GM18499 (cell line): ENCODE data around the gene DEXI.
"Not testable (repeated sequence)": the region's sequence is repeated elsewhere in the genome, so short reads cannot be mapped to it uniquely, and the experiment has no call there.

Source experiments
- ATAC-seq: cut with Tn5 transposase; IDR thresholded peaks from one replicate; pipeline ENCODE4 v1.9.1; 2021; ENCODE audit warnings: moderate number of reproducible peaks; ENCODE audit not compliant: insufficient read depth, unreplicated experiment

DEXI gene

GRCh38 chr16:10930755-10931093 is 11.5 kb downstream of the DEXI start:
- no peak for ATAC-seq

- ATAC-seq: no peak
These were observed 12.2 kb downstream of the DEXI start for GRCh38 chr16:10929853-10930754.

- not testable (repeated sequence) for ATAC-seq
These were observed 13.2 kb downstream of the DEXI start for GRCh38 chr16:10929097-10929496.

DNA sequence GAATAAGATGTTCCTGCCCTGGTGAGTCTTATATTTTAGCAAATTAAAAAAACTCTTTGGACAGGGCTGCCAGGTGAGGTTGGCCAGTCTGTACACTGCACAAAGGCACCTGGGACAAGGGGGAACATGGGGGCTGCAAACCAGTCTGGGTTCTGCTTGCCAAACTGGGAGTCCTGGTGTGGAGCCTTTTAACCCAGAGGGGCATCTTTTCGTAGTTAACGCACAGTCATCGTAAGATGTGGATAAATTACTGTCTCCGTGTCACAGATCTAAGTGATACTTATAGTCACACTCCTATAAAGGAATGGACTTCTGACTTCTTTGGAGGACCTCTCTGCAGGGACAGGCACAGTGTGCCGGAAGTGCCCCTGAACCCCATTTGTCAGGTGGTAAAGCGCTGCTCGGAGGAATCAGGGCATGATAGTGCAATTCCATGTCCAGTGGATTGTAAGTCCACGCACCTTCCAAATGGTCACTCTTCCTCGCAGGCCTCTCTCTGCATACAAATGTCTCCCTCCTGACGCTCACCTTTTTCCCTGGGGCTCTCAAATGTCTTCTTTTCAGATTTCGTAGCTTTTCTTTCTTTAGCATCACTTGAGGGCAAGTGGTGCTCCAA is 14.7 kb downstream of the DEXI start:
- no peak for ATAC-seq

DNA sequence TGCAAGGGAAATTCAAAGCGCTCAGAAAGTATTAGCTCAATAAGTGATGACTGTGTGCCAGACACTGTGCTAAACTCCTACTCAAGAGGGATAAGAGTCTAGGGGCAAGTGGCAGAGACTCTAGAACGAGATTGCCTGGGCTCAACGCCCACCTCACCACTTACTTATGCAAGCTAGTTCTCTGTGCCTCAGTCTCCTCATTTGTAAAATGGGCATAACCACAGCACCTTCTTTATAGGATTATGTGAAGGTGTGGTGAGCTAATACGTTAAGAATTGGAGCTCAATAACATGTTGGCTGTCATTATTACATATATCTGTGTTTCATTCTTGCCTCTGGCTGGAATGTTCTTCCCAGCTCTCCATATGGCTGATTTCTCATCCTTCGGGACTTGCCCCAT is 15.4 kb downstream of the DEXI start:
- no peak for ATAC-seq

GRCh38 chr16:10926094-10926493 is 16.2 kb downstream of the DEXI start:
- no peak for ATAC-seq

DNA sequence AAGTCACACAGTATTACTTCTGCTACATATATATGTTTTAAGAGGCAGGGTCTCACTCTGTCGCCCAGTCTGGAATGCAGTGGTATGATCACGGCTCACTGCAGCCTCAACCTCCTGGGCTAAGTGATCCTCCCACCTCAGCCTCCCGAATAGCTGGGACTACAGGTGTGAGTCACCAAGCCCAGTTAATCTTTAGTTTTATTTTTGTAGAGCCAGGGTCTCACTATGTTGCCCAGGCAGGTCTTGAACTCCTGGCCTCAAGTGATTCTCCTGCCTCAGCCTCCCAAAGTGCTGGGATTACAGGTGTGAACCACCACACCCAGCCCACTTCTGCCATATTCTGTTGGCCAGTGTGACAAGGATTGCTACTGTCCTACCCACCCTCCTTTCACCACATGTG is 17.0 kb downstream of the DEXI start:
- not testable (repeated sequence) for ATAC-seq

DNA sequence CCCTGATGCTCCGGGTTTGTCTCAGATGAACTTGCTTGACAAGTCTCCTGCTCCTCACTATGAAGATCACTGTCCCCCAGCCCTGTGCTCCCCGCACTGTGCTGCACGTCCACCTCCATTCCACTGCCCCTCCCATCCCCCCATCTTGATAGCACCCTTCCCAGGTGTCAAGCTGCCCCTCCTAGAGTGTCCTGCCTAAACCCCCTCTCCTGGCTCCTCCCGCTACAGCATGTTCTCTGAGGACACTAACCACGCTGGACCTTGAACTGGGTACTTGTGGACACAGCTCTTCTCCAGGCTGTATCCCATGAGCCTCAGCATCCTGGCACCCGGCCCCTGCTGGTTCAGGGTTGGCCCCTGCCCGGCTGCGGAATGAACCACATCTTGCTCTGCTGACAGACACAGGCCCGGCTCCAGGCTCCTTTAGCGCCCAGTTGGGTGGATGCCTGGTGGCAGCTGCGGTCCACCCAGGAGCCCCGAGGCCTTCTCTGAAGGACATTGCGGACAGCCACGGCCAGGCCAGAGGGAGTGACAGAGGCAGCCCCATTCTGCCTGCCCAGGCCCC is 18.5 kb downstream of the DEXI start:
- no peak for ATAC-seq

GRCh38 chr16:10923146-10923649 is 19.1 kb downstream of the DEXI start:
- no peak for ATAC-seq

DNA sequence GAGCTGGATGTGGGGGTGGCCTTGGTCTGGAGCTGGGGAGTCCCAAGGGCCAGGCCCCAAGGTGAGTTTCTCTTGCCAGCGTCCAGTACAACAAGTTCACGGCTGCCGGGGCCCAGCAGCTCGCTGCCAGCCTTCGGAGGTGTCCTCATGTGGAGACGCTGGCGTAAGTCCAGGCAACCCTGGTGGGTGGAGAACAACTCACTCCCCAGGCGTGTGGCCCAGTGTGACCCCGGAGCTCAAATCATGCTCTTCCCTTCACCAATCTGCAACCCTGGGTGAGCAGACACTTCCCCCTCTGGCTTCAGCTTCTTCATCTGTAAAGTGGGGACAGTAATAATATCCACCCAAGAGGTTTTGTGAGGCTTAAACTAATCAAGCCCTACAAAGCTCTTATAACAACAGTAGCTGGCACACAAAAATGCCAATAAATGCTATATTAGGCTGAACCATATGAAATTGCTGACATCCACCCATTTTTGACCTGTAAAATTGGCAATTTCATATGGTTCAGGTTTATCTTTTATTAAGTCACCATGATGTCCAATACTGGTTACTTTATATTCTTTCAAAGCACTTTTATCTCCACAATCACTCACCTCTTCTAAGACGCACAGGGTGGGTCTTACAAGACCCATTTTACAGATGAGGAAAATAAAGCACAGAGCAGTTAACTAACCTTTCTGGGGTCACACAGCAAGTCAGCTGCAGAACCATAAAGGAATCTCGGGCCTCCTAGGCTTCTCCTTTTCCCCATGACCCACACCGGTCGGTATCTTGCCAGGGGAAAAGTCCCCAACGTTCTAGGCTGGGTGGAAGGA is 19.7 kb downstream of the DEXI start:
- ATAC-seq: no peak

- no peak for ATAC-seq
These were observed 20.5 kb downstream of the DEXI start for GRCh38 chr16:10921536-10922327.

DNA sequence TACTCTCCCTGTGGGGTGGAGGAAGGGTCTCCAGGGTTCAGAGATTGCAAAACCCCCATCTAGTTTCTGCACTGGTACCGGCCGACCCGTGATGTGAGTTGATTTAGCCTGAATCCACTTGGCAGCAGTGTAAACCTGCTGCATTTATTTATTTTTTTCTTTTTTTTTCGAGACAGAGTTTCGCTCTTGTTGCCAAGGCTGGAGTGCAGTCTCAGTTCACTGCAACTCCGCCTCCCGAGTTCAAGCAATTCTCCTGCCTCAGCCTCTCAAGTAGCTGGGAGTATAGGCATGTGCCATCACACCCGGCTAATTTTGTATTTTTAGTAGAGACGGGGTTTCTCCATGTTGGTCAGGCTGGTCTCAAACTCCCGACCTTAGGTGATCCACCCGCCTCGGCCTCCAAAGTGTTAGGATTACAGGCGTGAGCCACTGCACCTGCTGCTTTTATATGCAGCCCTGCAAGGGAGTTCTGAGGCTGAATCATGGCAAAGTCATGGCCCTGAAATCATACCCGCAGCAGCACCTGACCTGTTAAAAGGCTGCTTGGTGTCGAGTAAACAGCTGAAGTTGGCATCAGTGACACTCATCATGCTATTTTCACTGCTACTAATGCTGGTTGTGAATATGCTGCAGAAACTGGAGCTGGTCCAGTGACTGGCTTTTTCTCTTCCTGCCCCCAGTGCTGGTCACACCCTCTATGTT is 21.4 kb downstream of the DEXI start:
- ATAC-seq: no peak

DNA sequence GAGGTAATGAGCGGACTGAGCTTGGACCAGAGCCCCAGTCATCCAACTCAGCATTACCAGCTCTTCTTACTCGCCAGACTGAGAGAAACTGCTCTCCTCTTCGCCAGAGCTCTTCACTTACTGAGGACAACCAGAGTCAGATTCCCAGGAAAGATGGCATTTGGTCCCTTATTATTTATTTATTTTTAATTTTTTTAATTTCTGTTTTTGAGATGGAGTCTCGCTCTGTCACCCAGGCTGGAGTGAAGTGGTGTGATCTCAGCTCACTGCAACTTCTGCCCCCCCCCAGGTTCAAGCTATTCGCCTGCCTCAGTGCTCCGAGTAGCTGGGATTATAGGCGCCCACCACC is 23.3 kb downstream of the DEXI start:
- ATAC-seq: no peak

DNA sequence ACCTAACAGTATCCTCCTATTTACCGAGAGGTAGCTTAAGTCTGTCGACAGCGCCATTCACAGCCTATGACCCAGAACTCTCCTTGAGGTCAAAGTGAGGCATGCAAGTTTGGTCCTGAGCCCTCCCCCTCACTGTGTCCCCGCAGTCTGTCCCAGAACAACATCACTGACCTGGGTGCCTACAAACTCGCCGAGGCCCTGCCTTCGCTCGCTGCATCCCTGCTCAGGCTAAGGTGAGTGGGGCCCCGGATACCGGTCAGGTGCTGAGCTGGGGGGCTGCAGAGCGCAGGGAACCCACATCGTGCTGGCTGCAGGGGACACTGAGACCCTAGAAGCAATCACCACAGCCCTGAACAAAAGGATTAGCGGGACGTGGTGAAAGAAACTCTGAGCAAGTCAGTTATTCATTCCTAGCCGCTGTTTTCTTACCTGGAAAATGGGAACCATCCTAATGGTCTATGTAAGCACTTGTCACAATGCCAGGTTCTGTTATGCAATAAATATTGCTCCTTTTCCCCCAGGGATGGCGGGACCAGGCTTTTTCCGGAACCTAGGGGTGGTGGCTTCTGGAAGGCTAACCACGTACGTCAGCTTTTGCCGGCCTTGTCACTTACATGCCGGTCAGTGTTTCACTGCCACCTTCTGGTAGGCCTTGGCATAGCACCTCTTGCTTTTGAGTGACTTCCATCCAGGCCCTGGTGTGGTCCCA is 23.8 kb downstream of the DEXI start:
- no peak for ATAC-seq

DNA sequence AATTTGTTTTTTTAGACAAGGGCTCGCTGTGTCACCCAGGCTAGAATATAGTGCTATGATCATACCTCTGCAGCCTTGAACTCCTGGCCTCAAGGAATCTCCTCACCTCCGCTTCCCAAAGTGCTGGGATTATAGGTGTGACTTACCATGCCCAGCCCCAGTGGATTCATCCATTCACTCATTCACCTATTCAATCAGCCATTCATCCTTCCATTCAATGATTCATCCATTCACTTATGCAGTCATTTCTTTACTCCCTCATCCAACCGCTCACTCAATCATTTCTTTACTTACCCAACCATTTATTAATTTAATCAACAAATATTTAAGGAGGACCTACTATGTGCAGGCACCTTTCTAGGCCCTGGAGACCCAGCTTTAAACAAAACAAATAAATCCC is 25.7 kb downstream of the DEXI start:
- no peak for ATAC-seq

DNA sequence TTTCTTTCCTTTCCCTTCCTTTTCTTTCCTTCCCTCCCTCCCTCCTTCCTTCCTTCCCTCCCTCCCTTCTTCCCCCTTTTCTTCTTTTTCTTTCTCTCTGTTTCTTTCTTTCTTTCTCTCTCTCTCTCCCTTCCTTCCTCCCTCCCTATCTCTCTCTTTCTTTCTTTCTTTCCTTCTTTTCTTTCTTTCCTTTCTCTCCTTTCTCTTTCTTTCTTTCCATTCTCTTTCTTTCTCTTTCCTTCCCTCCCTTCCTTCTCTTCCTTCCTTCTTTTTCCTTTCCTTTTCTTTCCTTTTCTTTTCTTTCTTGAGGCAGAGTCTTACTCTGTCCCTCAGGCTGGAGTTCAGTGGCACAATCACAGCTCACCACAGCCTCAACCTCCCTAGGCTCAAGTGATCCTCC is 31.0 kb downstream of the DEXI start:
- ATAC-seq: no peak

- no peak for ATAC-seq
These were observed 34.6 kb downstream of the DEXI start for GRCh38 chr16:10907757-10908045.

- ATAC-seq: no peak
These were observed 35.1 kb downstream of the DEXI start for GRCh38 chr16:10906914-10907756.
